ENCODE results near the gene SDE2. TPM values are rescaled to one million over a fixed set of nuclear protein-coding genes. Genes with fewer than 3 reads are reported as not detected.
"Not testable (repeated sequence)": the region's sequence is repeated elsewhere in the genome, so short reads cannot be mapped to it uniquely, and the experiment has no call there.

The SDE2 gene
- total RNA-seq, 4 donors from 2014 or later: 19.7 to 37.2 (median 26.5) TPM

GRCh38 chr1:225980005-225980836 lies 18.9 kb downstream of the SDE2 start:
- WGBS: 86% methylated on average over 5 of the region's 5 CpGs
- TF ChIP-seq POLR2AphosphoS5 (IDR thresholded peaks at IDR 0.05): no peak
- no peak for TF ChIP-seq EP300 (IDR thresholded peaks at IDR 0.05)
- Histone ChIP-seq H3K9me3 (no peaks in the 10 kb centered on the region), H3K27me3 (no peaks in the 10 kb centered on the region), H3K4me1 (peaks cover 8% of the 10 kb centered on the region), H3K36me3 (peaks cover 74% of the 10 kb centered on the region), H3K27ac (no peak overlapping the region), H3K4me3 (no peak overlapping the region)
- no peak for DNase-seq (ENCODE audit: low spot score in 2 of 2)

- DNase-seq (ENCODE audit: low spot score in 2 of 2): no peak
- H3K27ac ChIP-seq: no peak overlapping the region
- 100% methylated on average over 1 of the region's 1 CpG for WGBS
- no peak for TF ChIP-seq POLR2AphosphoS5 (IDR thresholded peaks at IDR 0.05)
- no peaks in the 10 kb centered on the region for H3K9me3 ChIP-seq
- no peaks in the 10 kb centered on the region for H3K27me3 ChIP-seq
- no peak overlapping the region for H3K4me3 ChIP-seq
- peaks cover 66% of the 10 kb centered on the region for H3K36me3 ChIP-seq
- H3K4me1 ChIP-seq: peaks cover 8% of the 10 kb centered on the region
These were observed 19.7 kb downstream of the SDE2 start for GRCh38 chr1:225979421-225979820.

GRCh38 chr1:225977937-225978748 lies 21.0 kb downstream of the SDE2 start:
- no peak overlapping the region for H3K4me3 ChIP-seq
- 52% methylated on average over 15 of the region's 15 CpGs for WGBS
- H3K9me3 ChIP-seq: no peaks in the 10 kb centered on the region
- peaks cover 53% of the 10 kb centered on the region for H3K36me3 ChIP-seq
- H3K4me1 ChIP-seq: peaks cover 8% of the 10 kb centered on the region
- no peaks in the 10 kb centered on the region for H3K27me3 ChIP-seq
- H3K27ac ChIP-seq: no peak overlapping the region
- no peak for DNase-seq (ENCODE audit: low spot score in 2 of 2)
- TF ChIP-seq EP300 (IDR thresholded peaks at IDR 0.05) (no peak), CTCF (IDR thresholded peaks at IDR 0.05) (no peak), POLR2AphosphoS5 (IDR thresholded peaks at IDR 0.05) (no peak), POLR2A (IDR thresholded peaks at IDR 0.05) (no peak)

GRCh38 chr1:225975146-225975545 lies 24.0 kb downstream of the SDE2 start:
- not testable (repeated sequence) for H3K27ac ChIP-seq; H3K4me1 ChIP-seq; H3K4me3 ChIP-seq; H3K27me3 ChIP-seq; H3K9me3 ChIP-seq; DNase-seq (ENCODE audit: low spot score in 2 of 2)
- WGBS: 92% methylated on average over 12 of the region's 12 CpGs
- peaks cover 25% of the 10 kb centered on the region for H3K36me3 ChIP-seq

- H3K4me1 ChIP-seq: peaks cover 8% of the 10 kb centered on the region
- H3K9me3 ChIP-seq: no peaks in the 10 kb centered on the region
- no peak overlapping the region for H3K4me3 ChIP-seq
- peaks cover 18% of the 10 kb centered on the region for H3K36me3 ChIP-seq
- H3K27me3 ChIP-seq: no peaks in the 10 kb centered on the region
- DNase-seq (ENCODE audit: low spot score in 2 of 2): no peak
- TF ChIP-seq POLR2AphosphoS5 (IDR thresholded peaks at IDR 0.05) (no peak), POLR2A (IDR thresholded peaks at IDR 0.05) (no peak)
- WGBS: 92% methylated on average over 9 of the region's 10 CpGs
- no peak overlapping the region for H3K27ac ChIP-seq
These were observed 24.7 kb downstream of the SDE2 start for GRCh38 chr1:225974454-225974853.

GRCh38 chr1:225973158-225973557 lies 26.0 kb downstream of the SDE2 start:
- no peak overlapping the region for H3K4me3 ChIP-seq
- TF ChIP-seq EP300 (IDR thresholded peaks at IDR 0.05) (no peak), POLR2A (IDR thresholded peaks at IDR 0.05) (no peak), CTCF (IDR thresholded peaks at IDR 0.05) (no peak), POLR2AphosphoS5 (IDR thresholded peaks at IDR 0.05) (no peak)
- 76% methylated on average over 5 of the region's 5 CpGs for WGBS
- H3K36me3 ChIP-seq: peaks cover 8% of the 10 kb centered on the region
- peaks cover 6% of the 10 kb centered on the region for H3K4me1 ChIP-seq
- H3K9me3 ChIP-seq: no peaks in the 10 kb centered on the region
- no peaks in the 10 kb centered on the region for H3K27me3 ChIP-seq
- DNase-seq (ENCODE audit: low spot score in 2 of 2): no peak
- no peak overlapping the region for H3K27ac ChIP-seq
